ENCODE data around the gene STOML2.
"Not testable (repeated sequence)": the region's sequence is repeated elsewhere in the genome, so short reads cannot be mapped to it uniquely, and the experiment has no call there.

STOML2 gene, protein sequence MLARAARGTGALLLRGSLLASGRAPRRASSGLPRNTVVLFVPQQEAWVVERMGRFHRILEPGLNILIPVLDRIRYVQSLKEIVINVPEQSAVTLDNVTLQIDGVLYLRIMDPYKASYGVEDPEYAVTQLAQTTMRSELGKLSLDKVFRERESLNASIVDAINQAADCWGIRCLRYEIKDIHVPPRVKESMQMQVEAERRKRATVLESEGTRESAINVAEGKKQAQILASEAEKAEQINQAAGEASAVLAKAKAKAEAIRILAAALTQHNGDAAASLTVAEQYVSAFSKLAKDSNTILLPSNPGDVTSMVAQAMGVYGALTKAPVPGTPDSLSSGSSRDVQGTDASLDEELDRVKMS

DNA sequence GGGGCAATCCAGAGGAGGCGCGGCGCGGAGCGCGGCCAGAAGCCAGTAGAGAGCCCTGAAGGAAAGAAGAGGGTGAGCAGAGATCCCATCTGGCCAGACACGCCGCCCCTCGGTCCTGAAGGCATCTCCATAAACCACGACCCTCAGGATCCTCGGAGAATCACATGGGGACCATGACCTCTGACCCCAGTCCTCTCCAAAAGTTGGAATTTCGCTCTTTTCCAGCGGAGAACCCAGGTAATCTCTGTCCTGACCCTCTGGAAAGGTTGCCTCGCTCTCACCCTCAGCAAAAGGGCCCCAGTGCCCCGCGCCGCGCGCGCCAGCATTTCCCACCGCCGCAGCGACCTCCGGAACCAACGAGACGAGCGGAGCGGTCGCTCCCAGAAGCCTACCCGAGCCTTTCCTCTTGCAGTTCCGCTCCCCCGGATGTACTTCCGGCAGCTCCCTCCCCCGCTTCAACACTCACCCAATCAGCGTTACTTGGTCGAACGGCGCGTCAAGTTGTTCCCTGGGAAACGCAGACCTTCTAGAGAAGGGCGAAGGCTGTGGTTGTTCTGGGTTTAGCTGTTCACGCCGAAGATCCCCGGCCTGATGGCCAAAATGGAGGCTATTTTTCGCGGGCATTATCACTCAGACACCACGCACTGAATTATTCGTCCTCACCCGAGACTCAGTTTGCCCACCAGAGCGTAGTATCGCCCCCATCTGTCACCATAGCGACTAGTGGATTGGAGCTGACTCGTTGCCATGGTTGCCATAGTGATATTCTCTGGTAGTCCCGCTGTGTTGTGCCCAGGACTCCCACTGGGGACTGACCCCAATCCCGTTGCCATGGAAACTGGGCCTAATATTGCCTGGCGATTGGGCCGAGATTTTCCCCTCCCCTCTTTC, at the start of gene STOML2:
Gene STOML2 (minus strand): TSS at position 363 of the 891 bp plus-strand sequence. CDS start 37 bp downstream, at position 326.
- DNase-seq: peak; percentile 94

- not testable (repeated sequence) for DNase-seq
Observed at GRCh38 chr9:35147941-35148563, 45.1 kb upstream of the STOML2 start.

- no peak for DNase-seq
Observed at GRCh38 chr9:35142037-35142436, 39.1 kb upstream of the STOML2 start.

- DNase-seq: no peak
Observed at GRCh38 chr9:35140093-35140492, 37.2 kb upstream of the STOML2 start.

DNA sequence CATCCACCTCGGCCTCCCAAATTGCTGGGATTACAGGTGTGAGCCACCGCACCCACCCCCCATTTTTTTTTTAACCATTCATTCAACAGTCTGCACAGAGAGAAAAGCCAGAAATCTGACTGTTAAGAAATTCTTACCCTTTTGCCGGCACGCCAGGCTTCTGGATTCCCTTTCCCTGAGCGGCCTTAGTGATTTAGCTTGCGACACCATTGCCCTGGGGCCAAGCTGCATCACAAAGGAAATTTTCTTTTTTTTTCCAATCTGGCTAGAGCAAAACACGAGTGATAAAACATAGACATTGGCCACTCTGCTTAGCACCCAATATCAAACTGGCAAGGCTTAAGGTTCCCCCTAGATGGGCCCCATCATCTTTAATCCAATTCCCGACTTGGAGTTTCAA, 33.9 kb upstream of the STOML2 start:
- DNase-seq: no peak

DNA sequence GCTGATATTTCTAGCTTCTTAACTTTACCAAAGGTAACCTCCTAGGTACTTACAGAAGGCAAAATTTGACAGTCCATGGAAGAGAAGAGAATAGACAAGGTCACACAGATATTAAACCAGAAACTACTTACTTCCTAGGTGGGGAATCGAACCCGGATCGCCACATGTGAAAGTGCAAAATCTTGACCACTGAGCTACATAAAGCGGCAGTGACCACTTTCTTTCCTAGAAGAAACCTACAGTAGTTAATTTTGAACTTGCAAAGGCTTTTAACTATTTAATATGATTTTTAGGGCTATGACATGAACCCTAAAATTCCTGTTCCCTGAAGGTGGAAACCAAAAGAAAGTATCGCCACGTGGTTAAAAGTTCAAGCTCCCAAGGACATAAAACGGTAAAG, 33.1 kb upstream of the STOML2 start:
- no peak for DNase-seq

DNA sequence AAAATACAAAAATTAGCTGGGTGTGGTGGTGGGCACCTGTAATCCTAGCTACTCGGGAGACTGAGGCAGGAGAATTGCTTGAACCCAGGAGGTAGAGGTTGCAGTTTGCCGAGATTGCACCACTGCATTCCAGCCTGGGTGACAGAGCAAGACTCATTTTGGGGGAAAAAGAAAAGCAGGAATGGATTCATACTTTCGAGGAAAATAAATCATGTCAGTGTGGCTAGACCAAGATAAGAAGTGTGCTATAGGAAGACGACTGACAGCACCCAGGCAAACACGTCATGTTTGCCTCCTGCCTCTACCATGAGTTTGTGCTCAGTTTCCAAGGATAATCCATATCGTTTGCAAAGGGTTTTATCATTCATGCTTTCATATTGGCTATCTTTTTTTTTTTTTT, 32.0 kb upstream of the STOML2 start:
- DNase-seq: no peak

DNA sequence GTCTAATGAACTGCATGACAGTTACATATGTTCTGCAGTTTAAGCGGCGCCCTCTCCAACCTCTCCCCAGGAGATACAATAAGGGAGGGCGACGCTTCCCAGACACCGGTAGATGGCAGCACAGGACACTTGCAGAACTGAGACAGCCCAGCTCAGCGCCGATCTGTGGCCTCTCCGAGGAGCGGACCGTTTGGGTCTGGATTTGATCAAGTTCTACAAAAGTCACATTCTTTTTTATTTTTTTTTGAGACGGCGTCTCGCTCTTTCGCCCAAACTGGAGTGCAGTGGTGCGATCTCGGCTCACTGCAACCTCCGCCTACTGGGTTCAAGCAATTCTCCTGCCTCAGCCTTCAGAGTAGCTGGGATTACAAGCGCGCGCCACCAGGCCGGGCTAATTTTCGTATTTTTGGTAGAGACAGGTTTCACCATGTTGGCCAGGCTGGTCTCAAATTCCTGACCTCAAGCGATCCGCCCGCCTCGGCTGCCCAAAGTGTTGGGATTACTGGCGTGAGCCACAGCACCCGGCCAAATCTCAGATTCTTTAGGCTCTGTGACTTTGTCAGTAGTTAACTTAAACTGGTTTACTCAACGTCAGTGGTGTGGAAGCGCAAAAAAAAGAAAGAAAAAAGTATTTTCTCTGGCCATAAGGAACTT, 14.1 kb upstream of the STOML2 start:
- DNase-seq: peak; percentile 73

DNA sequence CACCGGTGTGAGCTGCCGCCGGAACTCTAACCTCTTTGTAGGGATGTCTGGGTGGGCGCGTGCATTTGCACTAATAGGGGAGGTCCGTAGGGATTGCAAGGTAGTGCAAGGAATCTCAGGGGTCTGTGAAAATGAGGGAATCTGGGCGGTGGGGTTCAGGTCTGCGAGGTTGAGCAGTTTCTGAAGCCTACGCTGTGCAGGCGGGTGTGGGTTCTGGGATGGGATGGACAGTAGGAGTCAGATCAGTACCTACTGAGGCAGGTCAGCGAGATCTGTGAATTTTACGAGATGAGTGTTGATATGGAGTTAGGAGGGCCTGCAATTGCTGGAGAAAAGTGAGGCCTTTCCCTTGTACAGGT, 13.6 kb upstream of the STOML2 start:
- DNase-seq: no peak

- DNase-seq: peak; percentile 89
Observed at GRCh38 chr9:35115680-35116538, 13.0 kb upstream of the STOML2 start, which contains the start of gene ATOSB. ATOSB (minus strand) TSS chr9:35115862; CDS start chr9:35108274, 7,588 bp downstream.

DNA sequence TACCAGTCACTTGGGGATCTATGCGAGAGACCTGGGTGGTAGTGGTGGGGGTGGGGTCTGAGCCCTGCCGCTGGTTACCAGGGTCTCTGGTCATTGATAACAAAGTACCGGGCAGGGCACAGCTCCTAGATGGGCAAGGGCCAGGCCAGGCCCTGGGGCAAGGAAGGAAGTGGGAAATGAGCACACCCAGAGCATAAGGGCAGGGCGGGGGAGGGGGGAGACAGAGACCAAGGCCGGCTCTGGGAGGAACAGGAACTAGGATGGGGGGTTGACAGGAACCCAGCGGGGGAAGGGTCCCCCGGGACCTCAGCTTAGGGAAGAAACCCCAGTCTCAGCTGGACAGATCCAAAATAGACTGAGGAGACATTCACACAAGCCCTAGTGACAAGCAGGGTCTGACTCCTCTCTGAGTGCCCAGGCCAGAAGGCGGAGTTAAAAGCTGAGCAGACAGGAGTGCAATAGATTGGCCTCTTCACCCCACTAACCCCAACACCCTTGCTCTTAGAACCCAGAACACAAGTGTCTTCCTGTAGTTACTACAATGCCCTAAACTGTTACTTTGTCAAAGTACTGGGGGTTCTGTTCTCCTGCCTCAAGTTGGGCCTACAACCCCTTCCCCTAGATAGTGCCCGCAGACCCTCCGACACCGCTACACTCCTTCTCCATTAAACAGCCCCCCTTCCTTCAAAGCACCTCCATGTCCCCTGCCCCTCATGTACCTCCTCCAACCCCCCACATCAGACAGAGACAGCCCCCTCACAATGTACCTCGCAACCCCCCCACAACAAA, 12.1 kb upstream of the STOML2 start:
- DNase-seq: no peak

- DNase-seq: peak; percentile 74
Observed at GRCh38 chr9:35114113-35114839, 11.3 kb upstream of the STOML2 start.

GRCh38 chr9:35112257-35113020, 9.5 kb upstream of the STOML2 start:
- no peak for DNase-seq

DNA sequence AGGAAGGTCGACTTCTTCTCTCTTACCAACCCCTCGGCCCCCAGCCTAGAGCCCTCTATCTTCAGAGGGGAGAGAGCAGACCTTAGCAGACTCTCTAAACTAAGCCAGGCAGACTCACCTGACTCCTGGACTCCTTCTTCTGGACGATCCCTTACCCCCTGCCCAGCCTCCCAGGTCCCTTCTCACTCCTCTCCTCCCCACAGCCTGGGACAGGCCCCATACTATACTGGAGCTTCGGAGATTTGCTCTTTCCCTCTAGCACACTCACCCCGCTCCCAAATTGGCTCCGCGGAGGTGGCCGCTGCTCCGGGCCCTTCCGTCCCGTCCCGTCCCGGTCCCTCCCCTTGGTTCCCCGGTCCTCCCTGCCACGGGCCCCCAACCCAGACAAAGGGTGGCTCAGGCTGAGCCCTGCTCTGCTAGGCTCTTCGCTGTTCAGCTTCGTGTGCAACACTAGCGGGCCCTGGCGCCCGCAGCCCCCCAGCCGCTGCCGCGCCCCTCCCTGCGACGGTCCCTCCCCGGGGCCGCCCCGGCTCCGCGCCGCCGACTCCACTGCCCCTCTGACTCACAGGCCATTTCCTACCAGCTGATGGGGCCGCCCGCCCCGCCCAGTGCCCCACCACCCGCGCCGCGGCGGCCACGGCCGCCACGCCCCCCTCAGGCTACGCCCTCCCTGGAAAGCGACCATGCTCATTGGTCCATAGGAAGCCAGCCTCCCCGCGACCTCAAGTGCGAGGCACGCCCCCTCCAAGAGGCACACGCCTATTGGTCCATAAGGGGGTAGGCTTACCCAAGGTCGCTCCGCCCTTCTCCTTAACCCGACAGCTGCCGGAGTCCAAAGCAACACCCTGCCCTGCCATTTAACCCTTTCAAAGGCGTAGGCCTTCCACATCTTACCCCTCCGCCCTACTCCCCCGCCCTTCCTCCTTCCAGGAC, 8.3 kb upstream of the STOML2 start:
- peak; percentile 92 for DNase-seq

DNA sequence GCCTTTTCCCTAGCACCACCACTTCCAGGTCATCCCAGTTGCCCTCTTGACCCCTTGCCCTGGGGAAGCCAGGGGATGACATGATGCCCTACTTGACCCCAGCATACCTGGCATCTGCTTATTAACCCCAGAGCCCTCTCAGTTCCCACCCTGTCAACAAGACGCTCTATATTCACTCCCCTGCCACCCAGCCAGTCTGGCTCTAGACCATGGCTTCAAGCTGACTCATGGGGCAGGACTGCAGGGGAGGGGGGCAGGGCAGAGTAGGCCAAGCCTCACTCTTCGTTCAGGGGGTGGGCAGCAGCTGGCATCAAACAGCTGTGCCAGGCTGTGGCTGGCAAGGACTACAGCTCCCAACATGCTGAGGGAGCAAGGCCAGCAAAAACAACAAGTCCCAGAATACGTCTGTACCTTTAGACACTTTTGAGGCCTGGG, 7.4 kb upstream of the STOML2 start:
- peak; percentile 48 for DNase-seq

DNA sequence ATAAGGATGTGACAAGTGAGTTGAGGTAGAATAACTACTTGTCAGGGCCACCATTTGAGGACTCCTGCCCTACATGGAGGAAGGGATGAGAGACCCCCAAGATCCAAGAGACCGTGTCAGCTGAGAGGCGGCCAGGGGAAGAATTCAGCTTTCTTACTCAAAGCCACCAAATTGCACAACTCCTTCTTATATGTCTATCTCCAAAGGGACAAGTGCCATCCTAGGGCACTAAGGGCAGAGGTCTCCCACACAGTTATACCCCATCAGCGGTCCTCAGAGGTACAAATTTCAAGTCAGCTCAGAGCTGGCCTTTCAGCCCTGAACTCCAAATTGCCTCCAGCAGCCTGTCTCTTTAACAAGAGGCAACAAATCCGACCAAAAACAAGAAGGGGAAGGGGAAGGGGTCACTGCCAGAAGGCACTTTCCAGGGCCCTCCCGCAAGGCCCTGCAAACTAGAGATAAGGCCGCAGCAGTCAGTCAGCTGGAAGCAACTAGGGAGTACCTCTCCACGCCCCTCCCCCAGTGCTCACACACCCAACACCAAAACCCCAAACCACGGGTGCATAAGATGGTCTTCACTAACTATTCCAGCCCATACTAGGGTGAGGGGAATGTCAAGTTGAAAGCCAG, 6.1 kb upstream of the STOML2 start:
- no peak for DNase-seq

GRCh38 chr9:35108461-35108860, 5.5 kb upstream of the STOML2 start:
- no peak for DNase-seq
